PC-3 (cell line): ENCODE results near the gene FAM228B. TPM values are rescaled to one million over a fixed set of nuclear protein-coding genes. Genes with fewer than 3 reads are reported as not detected.

ENCODE experiments used
- ATAC-seq: fragments of 200-7000 bp; cut with Tn5 transposase; 2 replicates; pipeline ENCODE4 v1.9.1; 2020; ENCODE audit warnings: mild to moderate bottlenecking, moderate library complexity
- BruUV-seq: library from RNA; stranded (reverse); fragments of 400-500 nt; replicated peaks from 2 replicates; lab custom pipeline; 2021; lab: Mats Ljungman, UMichigan
- CTCF ChIA-PET: fragments of 300-600 bp; sonication (Branson Sonifier 250); formaldehyde crosslinking; loops from one replicate; lab custom pipeline; 2022; ENCODE audit warnings: antibody characterized with exemption; lab: Charles Lee
- POLR2A ChIA-PET: fragments of 300-600 bp; sonication (Branson Sonifier 250); formaldehyde crosslinking; loops from one replicate; lab custom pipeline; 2022; ENCODE audit warnings: antibody characterized with exemption; ENCODE audit not compliant: unreplicated experiment; lab: Charles Lee
- DNase-seq: peaks from one replicate; pipeline ENCODE4 v3.0.0-alpha.2; 2015
- H2AFZ ChIP-seq: fragments of 300-600 bp; sonication (generic); 2 replicates; pipeline ENCODE4 v1.6.0; 2016; ENCODE audit warnings: antibody characterized with exemption, low read length
- H3F3A ChIP-seq: fragments of 300-600 bp; sonication (generic); one replicate; pipeline ENCODE4 v1.6.0; 2017; ENCODE audit warnings: antibody characterized with exemption, low read length, control low read depth, mild to moderate bottlenecking; ENCODE audit not compliant: unreplicated experiment
- H3K27ac ChIP-seq: fragments of 300-600 bp; sonication (generic); 2 replicates; pipeline ENCODE4 v1.5.1; 2016; ENCODE audit warnings: mild to moderate bottlenecking, low read length
- H3K27me3 ChIP-seq: fragments of 300-600 bp; sonication (generic); 2 replicates; pipeline ENCODE4 v1.6.1; 2016; ENCODE audit warnings: low read length, mixed read lengths
- H3K36me3 ChIP-seq: fragments of 300-600 bp; sonication (generic); 2 replicates; pipeline ENCODE4 v1.6.1; 2016; ENCODE audit warnings: low read depth, mixed run types, low read length, mixed read lengths
- H3K4me1 ChIP-seq: fragments of 300-600 bp; sonication (generic); 2 replicates; pipeline ENCODE4 v1.5.1; 2016; ENCODE audit warnings: low read length; ENCODE audit not compliant: insufficient read depth
- H3K4me2 ChIP-seq: fragments of 300-600 bp; sonication (generic); 2 replicates; pipeline ENCODE4 v1.6.0; 2016; ENCODE audit warnings: low read length
- H3K4me3 ChIP-seq: fragments of 300-600 bp; sonication (generic); 2 replicates; pipeline ENCODE4 v1.5.1; 2016; ENCODE audit warnings: mild to moderate bottlenecking, low read length, mixed read lengths
- H3K79me2 ChIP-seq: fragments of 300-600 bp; sonication (generic); 2 replicates; pipeline ENCODE4 v1.6.1; 2017; ENCODE audit warnings: low read length, mixed read lengths
- H3K9ac ChIP-seq: fragments of 300-600 bp; sonication (generic); 2 replicates; pipeline ENCODE4 v1.6.0; 2016; ENCODE audit warnings: mild to moderate bottlenecking, low read length
- H3K9me2 ChIP-seq: fragments of 300-600 bp; sonication (generic); replicated peaks from 2 replicates; pipeline ENCODE4 v1.6.1; 2016; ENCODE audit warnings: mixed run types, low read length, mixed read lengths
- H3K9me3 ChIP-seq: fragments of 300-600 bp; sonication (generic); 2 replicates; pipeline ENCODE4 v1.6.1; 2016; ENCODE audit warnings: low read length, mixed read lengths
- H4K20me1 ChIP-seq: fragments of 300-600 bp; sonication (generic); 2 replicates; pipeline ENCODE4 v1.6.1; 2016; ENCODE audit warnings: low read length, mixed read lengths
- CTCF ChIP-seq: fragments of 300-600 bp; sonication (generic); conservative IDR thresholded peaks from 2 replicates; pipeline ENCODE4 v1.5.1; 2017; ENCODE audit warnings: antibody characterized with exemption, low read depth, mild to moderate bottlenecking, low read length
- EZH2 ChIP-seq: fragments of 300-600 bp; sonication (generic); IDR thresholded peaks from one replicate; pipeline ENCODE4 v1.6.1; 2017; ENCODE audit warnings: antibody characterized with exemption, mild to moderate bottlenecking, low read length; ENCODE audit not compliant: unreplicated experiment
- EZH2phosphoT487 ChIP-seq: fragments of 300-600 bp; sonication (generic); IDR thresholded peaks from 2 replicates; pipeline ENCODE4 v1.6.1; 2018; ENCODE audit warnings: mild to moderate bottlenecking, antibody characterized with exemption, low read length, borderline replicate concordance
- intact Hi-C: fragments of 100-400 bp; cut with micrococcal nuclease; formaldehyde crosslinking; loops from 2 replicates; pipeline ENCODE4 v1.9.0; 2023
- total RNA-seq: library from RNA; depleted of rRNA; stranded (reverse); fragments of >200 nt; gene quantifications from 2 replicates; pipeline ENCODE4 v1.2.3, GENCODE V29; 2014

FAM228B gene
- total RNA-seq, 1 experiment from 2014 or later: 4.5 TPM

GRCh38 chr2:24163601-24164000, 40.3 kb downstream of the FAM228B start:
- intact Hi-C loops: loop anchor here (1.0 kb wide), 1 partner anchor 79 kb away; the partner anchor contains the start of gene TP53I3
- CTCF ChIA-PET: no interaction called here
- H3K27ac ChIP-seq: no peak overlapping the region
- no peaks in the 10 kb centered on the region for H3F3A ChIP-seq
- H3K79me2 ChIP-seq: no peaks in the 10 kb centered on the region
- H3K36me3 ChIP-seq: no peaks in the 10 kb centered on the region
- H3K4me2 ChIP-seq: no peak overlapping the region
- no peak for ATAC-seq
- H2AFZ ChIP-seq: no peak overlapping the region
- no peaks in the 10 kb centered on the region for H3K27me3 ChIP-seq
- no TSS peak for BruUV-seq
- 0 out of 2 replicates have a peak, but pooled peaks cover 5% of the 10 kb centered on the region for H3K9me3 ChIP-seq
- no peak for DNase-seq
- TF ChIP-seq CTCF: no peak
- no peaks in the 10 kb centered on the region for H3K4me1 ChIP-seq
- H3K4me3 ChIP-seq: no peak overlapping the region
- no peaks in the 10 kb centered on the region for H4K20me1 ChIP-seq
- H3K9me2 ChIP-seq: no peaks in the 10 kb centered on the region
- no peak overlapping the region for H3K9ac ChIP-seq
- POLR2A ChIA-PET: no interaction called here

- H3K9me2 ChIP-seq: no peaks in the 10 kb centered on the region
- no peaks in the 10 kb centered on the region for H3K4me1 ChIP-seq
- TF ChIP-seq CTCF (peak; percentile 91), EZH2phosphoT487 (no peak), EZH2 (no peak)
- H3K4me3 ChIP-seq: no peak overlapping the region
- H2AFZ ChIP-seq: no peak overlapping the region
- no peaks in the 10 kb centered on the region for H3K36me3 ChIP-seq
- no peak overlapping the region for H3K4me2 ChIP-seq
- H3F3A ChIP-seq: no peaks in the 10 kb centered on the region
- no peaks in the 10 kb centered on the region for H3K27me3 ChIP-seq
- no peak overlapping the region for H3K9ac ChIP-seq
- intact Hi-C loops: no loop called here
- CTCF ChIA-PET: no interaction called here
- H3K79me2 ChIP-seq: no peaks in the 10 kb centered on the region
- H3K9me3 ChIP-seq: 0 out of 2 replicates have a peak, but pooled peaks cover 5% of the 10 kb centered on the region
- peak; percentile 30 for DNase-seq
- BruUV-seq: no TSS peak
- no peak overlapping the region for H3K27ac ChIP-seq
- peak; percentile 27; the same call in 1 of the 2 replicates for ATAC-seq
- H4K20me1 ChIP-seq: no peaks in the 10 kb centered on the region
- POLR2A ChIA-PET: no interaction called here
Observed at GRCh38 chr2:24164416-24164973, 41.2 kb downstream of the FAM228B start.

- Histone ChIP-seq H3K9ac (no peak overlapping the region), H3K27me3 (no peaks in the 10 kb centered on the region), H2AFZ (no peak overlapping the region), H3K36me3 (no peaks in the 10 kb centered on the region), H3K27ac (no peak overlapping the region), H3K9me3 (no peaks in the 10 kb centered on the region), H3K4me3 (no peak overlapping the region), H3K4me2 (no peak overlapping the region), H3K9me2 (no peaks in the 10 kb centered on the region), H3K4me1 (no peaks in the 10 kb centered on the region), H3F3A (no peaks in the 10 kb centered on the region), H4K20me1 (no peaks in the 10 kb centered on the region), H3K79me2 (no peaks in the 10 kb centered on the region)
- ATAC-seq: no peak
- no peak for DNase-seq
- TF ChIP-seq CTCF: no peak
- no peak for TF ChIP-seq EZH2phosphoT487
- no peak for TF ChIP-seq EZH2
- ChIA-PET CTCF (no interaction called here), POLR2A (no interaction called here)
- intact Hi-C loops: no loop called here
- no TSS peak for BruUV-seq
Observed at GRCh38 chr2:24169023-24169422, 45.8 kb downstream of the FAM228B start.
